Glutamatergic neuron (in vitro differentiated cells): Measurements from ENCODE around the gene FSCN2. TPM values are rescaled to one million over a fixed set of nuclear protein-coding genes. Genes with fewer than 3 reads are reported as not detected.

Source experiments
- DNase-seq: peaks from one replicate; pipeline ENCODE4 v3.0.0; 2022
- H3K27ac Mint-ChIP-seq: one replicate; pipeline ENCODE4 v1.8.0; 2020; ENCODE audit warnings: mild to moderate bottlenecking, mixed read lengths, inconsistent platforms; ENCODE audit not compliant: unreplicated experiment
- H3K27me3 Mint-ChIP-seq: one replicate; pipeline ENCODE4 v1.8.0; 2020; ENCODE audit warnings: mild to moderate bottlenecking, moderate library complexity, mixed read lengths, inconsistent platforms; ENCODE audit not compliant: unreplicated experiment
- H3K36me3 Mint-ChIP-seq: one replicate; pipeline ENCODE4 v1.8.0; 2020; ENCODE audit warnings: mild to moderate bottlenecking, mixed read lengths, inconsistent platforms; ENCODE audit not compliant: unreplicated experiment
- H3K4me1 Mint-ChIP-seq: one replicate; pipeline ENCODE4 v1.8.0; 2020; ENCODE audit warnings: mild to moderate bottlenecking, low read depth, mixed read lengths, inconsistent platforms; ENCODE audit not compliant: unreplicated experiment
- H3K4me3 Mint-ChIP-seq: one replicate; pipeline ENCODE4 v1.8.0; 2020; ENCODE audit warnings: mild to moderate bottlenecking, mixed read lengths, inconsistent platforms; ENCODE audit not compliant: unreplicated experiment
- H3K9me3 Mint-ChIP-seq: one replicate; pipeline ENCODE4 v1.8.0; 2020; ENCODE audit warnings: mild to moderate bottlenecking, moderate library complexity, mixed read lengths, inconsistent platforms; ENCODE audit not compliant: unreplicated experiment
- CTCF ChIP-seq: fragments of 200-600 bp; sonication (generic); IDR thresholded peaks from one replicate; pipeline ENCODE4 v1.5.0; 2021; ENCODE audit not compliant: partially characterized antibody, unreplicated experiment
- total RNA-seq: library from RNA; stranded (reverse); fragmentation: NEBNext Ultra II Directional; extraction: Animal tissue kit (Norgen Biotek cat#: 25700); gene quantifications from one replicate; pipeline ENCODE4 v1.2.1, GENCODE V29; 2021; ENCODE audit not compliant: unreplicated experiment

FSCN2 gene
- total RNA-seq, 1 donor from 2014 or later = 6.1 TPM

- H3K36me3 Mint-ChIP-seq = peaks cover 4% of the 10 kb centered on the region
- no peak overlapping the region for H3K4me3 Mint-ChIP-seq
- DNase-seq = peak; percentile 24
- TF ChIP-seq CTCF = no peak
- H3K27me3 Mint-ChIP-seq = peaks cover 8% of the 10 kb centered on the region
- peaks cover 3% of the 10 kb centered on the region for H3K9me3 Mint-ChIP-seq
- H3K27ac Mint-ChIP-seq = no peak overlapping the region
- peaks cover 2% of the 10 kb centered on the region for H3K4me1 Mint-ChIP-seq
Measured at GRCh38 chr17:81558941-81559806, 31.0 kb downstream of the FSCN2 start.

GRCh38 chr17:81561494-81561885, 33.3 kb downstream of the FSCN2 start:
- peaks cover 9% of the 10 kb centered on the region for H3K27me3 Mint-ChIP-seq
- H3K9me3 Mint-ChIP-seq = peaks cover 3% of the 10 kb centered on the region
- H3K4me3 Mint-ChIP-seq = no peak overlapping the region
- H3K4me1 Mint-ChIP-seq = peaks cover 5% of the 10 kb centered on the region
- peaks cover 4% of the 10 kb centered on the region for H3K36me3 Mint-ChIP-seq
- no peak for DNase-seq
- H3K27ac Mint-ChIP-seq = no peak overlapping the region
- no peak for TF ChIP-seq CTCF

- H3K36me3 Mint-ChIP-seq = no peaks in the 10 kb centered on the region
- H3K27me3 Mint-ChIP-seq = peaks cover 4% of the 10 kb centered on the region
- DNase-seq = no peak
- peaks cover 5% of the 10 kb centered on the region for H3K4me1 Mint-ChIP-seq
- no peak for TF ChIP-seq CTCF
- H3K27ac Mint-ChIP-seq = no peak overlapping the region
- no peak overlapping the region for H3K4me3 Mint-ChIP-seq
- H3K9me3 Mint-ChIP-seq = peaks cover 5% of the 10 kb centered on the region
Measured at GRCh38 chr17:81563861-81564586, 35.8 kb downstream of the FSCN2 start.

- H3K4me1 Mint-ChIP-seq = peaks cover 5% of the 10 kb centered on the region
- H3K4me3 Mint-ChIP-seq = no peak overlapping the region
- TF ChIP-seq CTCF = no peak
- no peak for DNase-seq
- peaks cover 4% of the 10 kb centered on the region for H3K27me3 Mint-ChIP-seq
- peaks cover 5% of the 10 kb centered on the region for H3K9me3 Mint-ChIP-seq
- H3K27ac Mint-ChIP-seq = no peak overlapping the region
- no peaks in the 10 kb centered on the region for H3K36me3 Mint-ChIP-seq
Measured at GRCh38 chr17:81564778-81565177, 36.6 kb downstream of the FSCN2 start.

GRCh38 chr17:81565231-81565630, 37.1 kb downstream of the FSCN2 start:
- DNase-seq = no peak
- no peak for TF ChIP-seq CTCF
- peak overlapping the region; percentile 20 for H3K4me3 Mint-ChIP-seq
- peaks cover 4% of the 10 kb centered on the region for H3K27me3 Mint-ChIP-seq
- H3K27ac Mint-ChIP-seq = no peak overlapping the region
- H3K4me1 Mint-ChIP-seq = peaks cover 5% of the 10 kb centered on the region
- no peaks in the 10 kb centered on the region for H3K36me3 Mint-ChIP-seq
- peaks cover 5% of the 10 kb centered on the region for H3K9me3 Mint-ChIP-seq
